HepG2 (cell line): ENCODE data around the gene INTS1. TPM values are rescaled to one million over a fixed set of nuclear protein-coding genes. Genes with fewer than 3 reads are reported as not detected.
A peak's percentile ranks its signal among the peaks of the same experiment; 100 is the strongest.

Experiments used
- CBX5 ChIP-seq: sonication (generic); formaldehyde crosslinking; IDR thresholded peaks from 2 replicates; pipeline ENCODE4 v1.4.0; 2020; ENCODE audit warnings: missing genetic modification reagents, borderline replicate concordance
- CEBPG ChIP-seq: IDR thresholded peaks from 2 replicates; pipeline ENCODE4 v1.6.1; 2016
- FOXA3 ChIP-seq: IDR thresholded peaks from 2 replicates; pipeline ENCODE4 v1.6.1; 2016; ENCODE audit warnings: missing genetic modification reagents, missing compliant biosample characterization
- JARID2 ChIP-seq: sonication (generic); formaldehyde crosslinking; IDR thresholded peaks from 2 replicates; pipeline ENCODE4 v1.8.1; 2023; ENCODE audit warnings: missing genetic modification reagents, inconsistent platforms; ENCODE audit not compliant: insufficient replicate concordance
- NFE2L2 ChIP-seq: fragments of 150-350 bp; IDR thresholded peaks from 2 replicates; pipeline ENCODE4 v1.6.1; 2014; ENCODE audit warnings: low read length
- POLR2A ChIP-seq, 2 experiments: IDR thresholded peaks; 2 replicates each; pipeline ENCODE4 v1.6.1; 2011; ENCODE audit warnings: low read depth in 2 of 2, low read length in 2 of 2, mild to moderate bottlenecking in 1 of 2, moderate library complexity in 1 of 2; ENCODE audit not compliant: insufficient read depth in 1 of 2
- RAD51 ChIP-seq: fragments of 450-650 bp; IDR thresholded peaks from 2 replicates; pipeline ENCODE4 v1.6.1; 2016; ENCODE audit warnings: borderline replicate concordance
- RBFOX2 ChIP-seq: fragments of 200-400 bp; formaldehyde crosslinking; IDR thresholded peaks from 2 replicates; pipeline ENCODE4 v1.6.1; 2017; ENCODE audit warnings: low read depth, mild to moderate bottlenecking, low read length
- RXRA ChIP-seq: sonication (generic); formaldehyde crosslinking; IDR thresholded peaks from 2 replicates; pipeline ENCODE4 v1.5.1; 2020; ENCODE audit warnings: missing genetic modification reagents
- SRF ChIP-seq: IDR thresholded peaks from 2 replicates; pipeline ENCODE4 v1.6.1; 2011; ENCODE audit warnings: mild to moderate bottlenecking, low read depth, low read length, moderate library complexity
- SUZ12 ChIP-seq: fragments of 150-350 bp; IDR thresholded peaks from 2 replicates; pipeline ENCODE4 v1.6.1; 2014; ENCODE audit warnings: low read depth, low read length
- YY1 ChIP-seq: IDR thresholded peaks from 2 replicates; pipeline ENCODE4 v1.6.1; 2011; ENCODE audit warnings: low read length, low read depth, moderate library complexity, mild to moderate bottlenecking; ENCODE audit not compliant: insufficient read depth, insufficient replicate concordance
- ZMAT3 ChIP-seq: sonication (generic); formaldehyde crosslinking; conservative IDR thresholded peaks from 2 replicates; pipeline ENCODE4 v1.7.0; 2021; ENCODE audit warnings: missing genetic modification reagents
- ZNF296 ChIP-seq: sonication (generic); formaldehyde crosslinking; conservative IDR thresholded peaks from 2 replicates; pipeline ENCODE4 v1.5.0; 2020; ENCODE audit warnings: mild to moderate bottlenecking, missing genetic modification reagents
- ZNF567 ChIP-seq: sonication (generic); formaldehyde crosslinking; IDR thresholded peaks from 2 replicates; pipeline ENCODE4 v1.8.1; 2023; ENCODE audit warnings: mild to moderate bottlenecking, missing genetic modification reagents, borderline replicate concordance
- ZNF577 ChIP-seq: sonication (generic); formaldehyde crosslinking; IDR thresholded peaks from 2 replicates; pipeline ENCODE4 v1.4.0; 2020; ENCODE audit warnings: mild to moderate bottlenecking, low read depth, missing genetic modification reagents, borderline replicate concordance
- ZSCAN25 ChIP-seq: sonication (generic); formaldehyde crosslinking; IDR thresholded peaks from 2 replicates; pipeline ENCODE4 v1.8.0; 2022; ENCODE audit warnings: mild to moderate bottlenecking, missing genetic modification reagents
- polyA plus RNA-seq, 8 experiments: library from polyadenylated mRNA; depleted of rRNA in 3 of 8; stranded (reverse) in 7 of 8; unstranded in 1 of 8; fragments of >200 nt; fragmentation: Illumina TruSeq in 4 of 8; extraction: Trizol in 4 of 8; gene quantifications; 2 replicates each; pipeline versions ENCODE4 v1.2.1 to v1.2.3, GENCODE V29; 2011 to 2016; ENCODE audit warnings: low read depth in 4 of 8, missing spikeins in 1 of 8, mixed read lengths in 1 of 8; ENCODE audit not compliant: insufficient read depth in 1 of 8
- total RNA-seq, 5 experiments: library from RNA; depleted of rRNA; stranded (reverse); fragments of >200 nt; fragmentation: Illumina TruSeq; extraction: Trizol; gene quantifications; 2 replicates each; pipeline ENCODE4 v1.2.3, GENCODE V29; 2016; ENCODE audit warnings: low read depth in 1 of 5
- TF ChIP-seq, protein P1 (sequence below): sonication (generic); formaldehyde crosslinking; IDR thresholded peaks from 2 replicates; pipeline ENCODE4 v1.5.1; 2020; ENCODE audit warnings: missing genetic modification reagents, mild to moderate bottlenecking, borderline replicate concordance
- TF ChIP-seq, protein P2 (sequence below): sonication (generic); formaldehyde crosslinking; IDR thresholded peaks from 2 replicates; pipeline ENCODE4 v1.4.0; 2020; ENCODE audit warnings: missing genetic modification reagents, mild to moderate bottlenecking, borderline replicate concordance
- TF ChIP-seq, protein P3 (sequence below): sonication (generic); formaldehyde crosslinking; IDR thresholded peaks from 2 replicates; pipeline ENCODE4 v1.8.1; 2023; ENCODE audit warnings: mild to moderate bottlenecking, inconsistent platforms, moderate library complexity, missing genetic modification reagents, borderline replicate concordance
- TF ChIP-seq, protein P4 (sequence below): IDR thresholded peaks from 2 replicates; pipeline ENCODE4 v1.6.1; 2016; ENCODE audit warnings: low read depth, missing genetic modification reagents, missing compliant biosample characterization

The INTS1 gene
- total and polyA plus RNA-seq, 2 of the 13 experiments (the other 11 are each of a cell fraction or from before 2014, with no cell fraction given): 13.7 to 29.0 TPM

DNA sequence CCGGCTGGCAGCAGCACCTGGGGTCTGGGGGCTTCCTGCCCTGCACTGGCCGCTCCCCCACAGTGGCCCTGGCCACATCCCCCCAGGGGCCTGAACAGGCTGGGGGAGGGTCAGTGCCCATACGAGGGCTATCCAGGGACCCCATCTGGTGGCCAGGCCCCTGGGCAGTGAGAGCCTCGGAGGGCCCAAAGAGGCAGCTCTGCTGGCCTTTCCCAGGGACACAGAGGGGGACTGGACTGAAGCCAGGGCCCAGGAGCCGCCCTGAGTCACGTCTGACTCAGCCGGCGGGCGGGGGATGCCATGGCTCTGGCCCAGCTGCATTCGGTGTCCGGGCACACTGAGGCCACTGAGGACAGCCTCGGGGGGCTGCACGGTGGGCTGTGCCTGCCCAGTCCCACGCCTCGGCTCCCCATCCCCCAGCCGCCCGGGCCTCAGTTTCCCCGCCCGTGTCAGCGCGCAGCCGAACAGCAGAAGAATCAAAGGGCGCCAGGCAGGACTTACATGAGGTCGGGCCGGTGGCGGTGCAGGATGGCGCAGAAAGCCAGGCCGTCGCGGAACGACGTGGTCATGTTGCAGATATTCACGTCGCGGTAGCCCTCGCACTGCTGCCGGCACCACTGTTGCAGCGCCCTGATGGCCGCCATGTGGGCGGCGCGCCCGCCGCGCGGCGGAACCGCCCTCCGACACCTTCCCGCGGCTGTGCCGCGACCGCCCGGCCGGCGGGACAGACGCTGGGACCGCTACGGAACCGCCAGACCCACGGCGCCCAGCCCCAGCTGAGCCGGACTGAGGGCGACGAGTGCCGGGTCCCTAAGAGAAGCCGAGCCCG, 45.3 kb downstream of the INTS1 start, which contains the start of gene MICALL2 (continued):
- TF ChIP-seq ZNF577 (CRISPR knock-in tag) (no peak), RAD51 (no peak), CBX5 (CRISPR knock-in tag) (no peak), RBFOX2 (peak; percentile 84), YY1 (peak; percentile 65), ZNF296 (peak; percentile 70; the same call in 1 of the 2 replicates), JARID2 (peak; percentile 30), ZMAT3 (CRISPR knock-in tag) (peak; percentile 16; the same call in 1 of the 2 replicates), RXRA (peak; percentile 57; the same call in 1 of the 2 replicates), SRF (no peak), NFE2L2 (no peak), SUZ12 (no peak), ZNF567 (CRISPR knock-in tag) (0 out of 2 replicates have a peak, but pooled peaks have one; percentile 43), FOXA3 (CRISPR knock-in tag) (no peak), CEBPG (CRISPR knock-in tag) (no peak), POLR2A (IDR thresholded peaks at IDR 0.05; ENCODE audit: insufficient read depth in 1 of 2, low read depth in 2 of 2, low read length in 2 of 2) (peak in 1 of 2 experiments; percentile 94; a peak in 2 of 4 replicates), ZSCAN25 (CRISPR knock-in tag) (no peak)
- TF ChIP-seq, protein P1, sequence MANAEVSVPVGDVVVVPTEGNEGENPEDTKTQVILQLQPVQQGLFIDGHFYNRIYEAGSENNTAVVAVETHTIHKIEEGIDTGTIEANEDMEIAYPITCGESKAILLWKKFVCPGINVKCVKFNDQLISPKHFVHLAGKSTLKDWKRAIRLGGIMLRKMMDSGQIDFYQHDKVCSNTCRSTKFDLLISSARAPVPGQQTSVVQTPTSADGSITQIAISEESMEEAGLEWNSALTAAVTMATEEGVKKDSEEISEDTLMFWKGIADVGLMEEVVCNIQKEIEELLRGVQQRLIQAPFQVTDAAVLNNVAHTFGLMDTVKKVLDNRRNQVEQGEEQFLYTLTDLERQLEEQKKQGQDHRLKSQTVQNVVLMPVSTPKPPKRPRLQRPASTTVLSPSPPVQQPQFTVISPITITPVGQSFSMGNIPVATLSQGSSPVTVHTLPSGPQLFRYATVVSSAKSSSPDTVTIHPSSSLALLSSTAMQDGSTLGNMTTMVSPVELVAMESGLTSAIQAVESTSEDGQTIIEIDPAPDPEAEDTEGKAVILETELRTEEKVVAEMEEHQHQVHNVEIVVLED (CRISPR knock-in tag): no peak
- TF ChIP-seq, protein P2, sequence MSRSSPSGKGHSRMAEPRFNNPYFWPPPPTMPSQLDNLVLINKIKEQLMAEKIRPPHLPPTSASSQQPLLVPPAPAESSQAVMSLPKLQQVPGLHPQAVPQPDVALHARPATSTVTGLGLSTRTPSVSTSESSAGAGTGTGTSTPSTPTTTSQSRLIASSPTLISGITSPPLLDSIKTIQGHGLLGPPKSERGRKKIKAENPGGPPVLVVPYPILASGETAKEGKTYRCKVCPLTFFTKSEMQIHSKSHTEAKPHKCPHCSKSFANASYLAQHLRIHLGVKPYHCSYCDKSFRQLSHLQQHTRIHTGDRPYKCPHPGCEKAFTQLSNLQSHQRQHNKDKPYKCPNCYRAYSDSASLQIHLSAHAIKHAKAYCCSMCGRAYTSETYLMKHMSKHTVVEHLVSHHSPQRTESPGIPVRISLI (CRISPR knock-in tag): no peak
- TF ChIP-seq, protein P3, sequence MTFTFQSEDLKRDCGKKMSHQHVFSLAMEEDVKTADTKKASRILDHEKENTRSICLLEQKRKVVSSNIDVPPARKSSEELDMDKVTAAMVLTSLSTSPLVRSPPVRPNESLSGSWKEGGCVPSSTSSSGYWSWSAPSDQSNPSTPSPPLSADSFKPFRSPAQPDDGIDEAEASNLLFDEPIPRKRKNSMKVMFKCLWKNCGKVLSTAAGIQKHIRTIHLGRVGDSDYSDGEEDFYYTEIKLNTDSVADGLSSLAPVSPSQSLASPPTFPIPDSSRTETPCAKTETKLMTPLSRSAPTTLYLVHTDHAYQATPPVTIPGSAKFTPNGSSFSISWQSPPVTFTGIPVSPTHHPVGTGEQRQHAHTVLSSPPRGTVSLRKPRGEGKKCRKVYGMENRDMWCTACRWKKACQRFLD: no peak
- TF ChIP-seq, protein P4, sequence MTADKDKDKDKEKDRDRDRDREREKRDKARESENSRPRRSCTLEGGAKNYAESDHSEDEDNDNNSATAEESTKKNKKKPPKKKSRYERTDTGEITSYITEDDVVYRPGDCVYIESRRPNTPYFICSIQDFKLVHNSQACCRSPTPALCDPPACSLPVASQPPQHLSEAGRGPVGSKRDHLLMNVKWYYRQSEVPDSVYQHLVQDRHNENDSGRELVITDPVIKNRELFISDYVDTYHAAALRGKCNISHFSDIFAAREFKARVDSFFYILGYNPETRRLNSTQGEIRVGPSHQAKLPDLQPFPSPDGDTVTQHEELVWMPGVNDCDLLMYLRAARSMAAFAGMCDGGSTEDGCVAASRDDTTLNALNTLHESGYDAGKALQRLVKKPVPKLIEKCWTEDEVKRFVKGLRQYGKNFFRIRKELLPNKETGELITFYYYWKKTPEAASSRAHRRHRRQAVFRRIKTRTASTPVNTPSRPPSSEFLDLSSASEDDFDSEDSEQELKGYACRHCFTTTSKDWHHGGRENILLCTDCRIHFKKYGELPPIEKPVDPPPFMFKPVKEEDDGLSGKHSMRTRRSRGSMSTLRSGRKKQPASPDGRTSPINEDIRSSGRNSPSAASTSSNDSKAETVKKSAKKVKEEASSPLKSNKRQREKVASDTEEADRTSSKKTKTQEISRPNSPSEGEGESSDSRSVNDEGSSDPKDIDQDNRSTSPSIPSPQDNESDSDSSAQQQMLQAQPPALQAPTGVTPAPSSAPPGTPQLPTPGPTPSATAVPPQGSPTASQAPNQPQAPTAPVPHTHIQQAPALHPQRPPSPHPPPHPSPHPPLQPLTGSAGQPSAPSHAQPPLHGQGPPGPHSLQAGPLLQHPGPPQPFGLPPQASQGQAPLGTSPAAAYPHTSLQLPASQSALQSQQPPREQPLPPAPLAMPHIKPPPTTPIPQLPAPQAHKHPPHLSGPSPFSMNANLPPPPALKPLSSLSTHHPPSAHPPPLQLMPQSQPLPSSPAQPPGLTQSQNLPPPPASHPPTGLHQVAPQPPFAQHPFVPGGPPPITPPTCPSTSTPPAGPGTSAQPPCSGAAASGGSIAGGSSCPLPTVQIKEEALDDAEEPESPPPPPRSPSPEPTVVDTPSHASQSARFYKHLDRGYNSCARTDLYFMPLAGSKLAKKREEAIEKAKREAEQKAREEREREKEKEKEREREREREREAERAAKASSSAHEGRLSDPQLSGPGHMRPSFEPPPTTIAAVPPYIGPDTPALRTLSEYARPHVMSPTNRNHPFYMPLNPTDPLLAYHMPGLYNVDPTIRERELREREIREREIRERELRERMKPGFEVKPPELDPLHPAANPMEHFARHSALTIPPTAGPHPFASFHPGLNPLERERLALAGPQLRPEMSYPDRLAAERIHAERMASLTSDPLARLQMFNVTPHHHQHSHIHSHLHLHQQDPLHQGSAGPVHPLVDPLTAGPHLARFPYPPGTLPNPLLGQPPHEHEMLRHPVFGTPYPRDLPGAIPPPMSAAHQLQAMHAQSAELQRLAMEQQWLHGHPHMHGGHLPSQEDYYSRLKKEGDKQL (CRISPR knock-in tag): no peak
